Right lobe of liver (tissue), 4 donors: ENCODE data around the gene P2RY6.

ENCODE experiments used
- CTCF ChIP-seq, 4 donors: fragments of 200-600 bp in 3 of 4; fragments of 450-650 bp in 1 of 4; IDR thresholded peaks; one replicate each; pipeline versions ENCODE4 v1.5.1 to v1.8.0; 2016 to 2022; ENCODE audit warnings: antibody characterized with exemption in 4 of 4, mild to moderate bottlenecking in 2 of 4
- POLR2A ChIP-seq: fragments of 450-650 bp; IDR thresholded peaks from one replicate; pipeline ENCODE4 v1.6.1; 2017; ENCODE audit warnings: antibody characterized with exemption, mild to moderate bottlenecking
- donor health status: DM: no; HTN: no; CAD: no.
- donor health status: DM: no; HTN: no; CAD: no.
- donor health status: DM: no; HTN: yes; CAD: no.

GRCh38 chr11:73297231-73297590, 25.1 kb downstream of the P2RY6 start:
- TF ChIP-seq CTCF (IDR thresholded peaks at IDR 0.05), result no peak
- TF ChIP-seq POLR2A, result no peak
